ENCODE data around the gene MARCHF4.

- TF ChIP-seq CTCF (conservative IDR thresholded peaks at IDR 0.05; ENCODE audit: low read depth, low read length) = no peak
- no peak for TF ChIP-seq EZH2 (IDR thresholded peaks at IDR 0.05; ENCODE audit: borderline replicate concordance, low read depth, low read length, poor library complexity, severe bottlenecking)
Measured at GRCh38 chr2:216343221-216343980, 28.9 kb downstream of the MARCHF4 start.
